ENCODE results near the gene TMTC2.

TMTC2 gene

GRCh38 chr12:82968631-82969367 is 282.1 kb downstream of the TMTC2 start:
- Histone ChIP-seq H4K8ac (ENCODE audit: low read length) (no peak overlapping the region), H3K36me3 (ENCODE audit: control insufficient read depth in 1 of 2, insufficient read depth in 2 of 2, low read depth in 1 of 2, low read length in 2 of 2) (peaks cover 0 to 2% of the 10 kb centered on the region in 2 experiments), H2BK15ac (ENCODE audit: low read depth, poor library complexity, severe bottlenecking) (no peak overlapping the region), H4K91ac (ENCODE audit: low read length) (no peak overlapping the region), H2AFZ (ENCODE audit: low read depth, low read length) (no peak overlapping the region), H2BK120ac (ENCODE audit: low read depth, low read length) (no peak overlapping the region), H3K4ac (ENCODE audit: low read depth in 1 of 2, low read length in 2 of 2) (no peak overlapping the region), H3K23ac (ENCODE audit: low read length in 2 of 2) (no peak overlapping the region), H3K18ac (ENCODE audit: low read depth in 1 of 2, low read length in 2 of 2) (no peak overlapping the region), H3K79me1 (replicated peaks; ENCODE audit: low read length, poor library complexity, severe bottlenecking) (no peaks in the 10 kb centered on the region), H3K27me3 (ENCODE audit: control insufficient read depth in 1 of 2, insufficient read depth in 1 of 2, low read length in 2 of 2) (no peaks in the 10 kb centered on the region), H2AK5ac (ENCODE audit: low read length, severe bottlenecking) (no peak overlapping the region), H3K9ac (ENCODE audit: low read length) (no peak overlapping the region), H2BK12ac (ENCODE audit: low read length in 2 of 2) (no peak overlapping the region), H3K14ac (ENCODE audit: low read length in 2 of 2) (no peak overlapping the region), H3K4me2 (ENCODE audit: low read length, poor library complexity, severe bottlenecking) (no peak overlapping the region), H3K27ac (ENCODE audit: low read length, poor library complexity, severe bottlenecking) (no peak overlapping the region), H3K4me3 (ENCODE audit: insufficient read depth in 1 of 2, low read depth in 1 of 2, low read length in 2 of 2) (no peak overlapping the region), H3K9me3 (ENCODE audit: control insufficient read depth, low read length) (no peaks in the 10 kb centered on the region), H3K4me1 (ENCODE audit: control insufficient read depth, insufficient read depth, low read depth, low read length) (no peaks in the 10 kb centered on the region), H2BK5ac (ENCODE audit: low read depth, low read length, poor library complexity, severe bottlenecking) (no peak overlapping the region)
- no peak for DNase-seq
- 90% methylated on average over 2 of the region's 3 CpGs for WGBS

GRCh38 chr12:82970614-82971013 is 283.9 kb downstream of the TMTC2 start:
- Histone ChIP-seq H2BK120ac (ENCODE audit: low read depth, low read length) (no peak overlapping the region), H2BK12ac (ENCODE audit: low read length in 2 of 2) (no peak overlapping the region), H3K23ac (ENCODE audit: low read length in 2 of 2) (no peak overlapping the region), H3K27ac (ENCODE audit: low read length, poor library complexity, severe bottlenecking) (no peak overlapping the region), H3K9ac (ENCODE audit: low read length) (no peak overlapping the region), H2BK5ac (ENCODE audit: low read depth, low read length, poor library complexity, severe bottlenecking) (no peak overlapping the region), H4K91ac (ENCODE audit: low read length) (no peak overlapping the region), H2AK5ac (ENCODE audit: low read length, severe bottlenecking) (no peak overlapping the region), H3K4me2 (ENCODE audit: low read length, poor library complexity, severe bottlenecking) (no peak overlapping the region), H3K14ac (ENCODE audit: low read length in 2 of 2) (no peak overlapping the region), H3K4ac (ENCODE audit: low read depth in 1 of 2, low read length in 2 of 2) (no peak overlapping the region), H4K8ac (ENCODE audit: low read length) (no peak overlapping the region), H3K4me1 (ENCODE audit: control insufficient read depth, insufficient read depth, low read depth, low read length) (no peaks in the 10 kb centered on the region), H2AFZ (ENCODE audit: low read depth, low read length) (no peak overlapping the region), H3K79me1 (replicated peaks; ENCODE audit: low read length, poor library complexity, severe bottlenecking) (no peaks in the 10 kb centered on the region), H3K36me3 (ENCODE audit: control insufficient read depth in 1 of 2, insufficient read depth in 2 of 2, low read depth in 1 of 2, low read length in 2 of 2) (peaks cover 0 to 3% of the 10 kb centered on the region in 2 experiments), H3K18ac (ENCODE audit: low read depth in 1 of 2, low read length in 2 of 2) (no peak overlapping the region), H3K27me3 (ENCODE audit: control insufficient read depth in 1 of 2, insufficient read depth in 1 of 2, low read length in 2 of 2) (no peaks in the 10 kb centered on the region), H3K9me3 (ENCODE audit: control insufficient read depth, low read length) (no peaks in the 10 kb centered on the region), H3K4me3 (ENCODE audit: insufficient read depth in 1 of 2, low read depth in 1 of 2, low read length in 2 of 2) (no peak overlapping the region), H2BK15ac (ENCODE audit: low read depth, poor library complexity, severe bottlenecking) (no peak overlapping the region)
- WGBS = no CpG with 5 or more reads among the region's 3 CpGs
- no peak for DNase-seq

GRCh38 chr12:82971584-82971983 is 284.9 kb downstream of the TMTC2 start:
- Histone ChIP-seq H3K36me3 (ENCODE audit: control insufficient read depth in 1 of 2, insufficient read depth in 2 of 2, low read depth in 1 of 2, low read length in 2 of 2) (peaks cover 0 to 3% of the 10 kb centered on the region in 2 experiments), H3K27ac (ENCODE audit: low read length, poor library complexity, severe bottlenecking) (no peak overlapping the region), H2AK5ac (ENCODE audit: low read length, severe bottlenecking) (no peak overlapping the region), H2AFZ (ENCODE audit: low read depth, low read length) (no peak overlapping the region), H2BK120ac (ENCODE audit: low read depth, low read length) (no peak overlapping the region), H2BK12ac (ENCODE audit: low read length in 2 of 2) (no peak overlapping the region), H3K23ac (ENCODE audit: low read length in 2 of 2) (no peak overlapping the region), H3K9me3 (ENCODE audit: control insufficient read depth, low read length) (no peaks in the 10 kb centered on the region), H4K91ac (ENCODE audit: low read length) (no peak overlapping the region), H3K14ac (ENCODE audit: low read length in 2 of 2) (no peak overlapping the region), H3K27me3 (ENCODE audit: control insufficient read depth in 1 of 2, insufficient read depth in 1 of 2, low read length in 2 of 2) (no peaks in the 10 kb centered on the region), H3K9ac (ENCODE audit: low read length) (no peak overlapping the region), H3K4me1 (ENCODE audit: control insufficient read depth, insufficient read depth, low read depth, low read length) (no peaks in the 10 kb centered on the region), H3K18ac (ENCODE audit: low read depth in 1 of 2, low read length in 2 of 2) (no peak overlapping the region), H4K8ac (ENCODE audit: low read length) (no peak overlapping the region), H2BK5ac (ENCODE audit: low read depth, low read length, poor library complexity, severe bottlenecking) (no peak overlapping the region), H3K79me1 (replicated peaks; ENCODE audit: low read length, poor library complexity, severe bottlenecking) (no peaks in the 10 kb centered on the region), H3K4me3 (ENCODE audit: insufficient read depth in 1 of 2, low read depth in 1 of 2, low read length in 2 of 2) (no peak overlapping the region), H3K4me2 (ENCODE audit: low read length, poor library complexity, severe bottlenecking) (no peak overlapping the region), H3K4ac (ENCODE audit: low read depth in 1 of 2, low read length in 2 of 2) (no peak overlapping the region), H2BK15ac (ENCODE audit: low read depth, poor library complexity, severe bottlenecking) (no peak overlapping the region)
- no CpG with 5 or more reads among the region's 4 CpGs for WGBS
- DNase-seq = no peak

DNA sequence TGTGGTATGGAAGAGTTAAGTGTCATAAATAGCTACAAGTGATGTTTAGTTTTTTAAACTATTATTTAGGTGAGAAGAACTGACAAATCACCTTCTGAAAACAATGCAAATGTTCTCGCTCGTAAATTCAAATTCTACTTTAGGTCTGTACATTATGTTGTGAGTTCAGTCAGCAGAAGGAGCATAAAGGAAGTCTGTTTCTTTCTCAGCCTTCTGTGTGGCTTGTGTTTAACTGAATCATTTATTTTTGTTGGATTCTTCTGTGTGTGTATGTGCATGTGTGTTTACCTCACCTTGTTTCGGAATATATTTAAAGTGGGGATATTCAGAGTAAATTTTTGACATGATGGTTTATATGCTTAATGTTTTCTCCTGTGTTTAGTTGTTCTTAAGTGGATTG is 285.9 kb downstream of the TMTC2 start:
- Histone ChIP-seq H3K4me3 (ENCODE audit: insufficient read depth in 1 of 2, low read depth in 1 of 2, low read length in 2 of 2) (no peak overlapping the region), H2BK12ac (ENCODE audit: low read length in 2 of 2) (no peak overlapping the region), H4K91ac (ENCODE audit: low read length) (no peak overlapping the region), H4K8ac (ENCODE audit: low read length) (no peak overlapping the region), H2BK120ac (ENCODE audit: low read depth, low read length) (no peak overlapping the region), H3K18ac (ENCODE audit: low read depth in 1 of 2, low read length in 2 of 2) (no peak overlapping the region), H3K36me3 (ENCODE audit: control insufficient read depth in 1 of 2, insufficient read depth in 2 of 2, low read depth in 1 of 2, low read length in 2 of 2) (peaks cover 0 to 3% of the 10 kb centered on the region in 2 experiments), H3K9ac (ENCODE audit: low read length) (no peak overlapping the region), H2BK15ac (ENCODE audit: low read depth, poor library complexity, severe bottlenecking) (no peak overlapping the region), H2AK5ac (ENCODE audit: low read length, severe bottlenecking) (no peak overlapping the region), H3K4me1 (ENCODE audit: control insufficient read depth, insufficient read depth, low read depth, low read length) (no peaks in the 10 kb centered on the region), H2BK5ac (ENCODE audit: low read depth, low read length, poor library complexity, severe bottlenecking) (no peak overlapping the region), H3K23ac (ENCODE audit: low read length in 2 of 2) (no peak overlapping the region), H3K27ac (ENCODE audit: low read length, poor library complexity, severe bottlenecking) (no peak overlapping the region), H3K79me1 (replicated peaks; ENCODE audit: low read length, poor library complexity, severe bottlenecking) (no peaks in the 10 kb centered on the region), H3K9me3 (ENCODE audit: control insufficient read depth, low read length) (no peaks in the 10 kb centered on the region), H3K4me2 (ENCODE audit: low read length, poor library complexity, severe bottlenecking) (no peak overlapping the region), H3K27me3 (ENCODE audit: control insufficient read depth in 1 of 2, insufficient read depth in 1 of 2, low read length in 2 of 2) (no peaks in the 10 kb centered on the region), H3K14ac (ENCODE audit: low read length in 2 of 2) (no peak overlapping the region), H3K4ac (ENCODE audit: low read depth in 1 of 2, low read length in 2 of 2) (no peak overlapping the region), H2AFZ (ENCODE audit: low read depth, low read length) (no peak overlapping the region)
- no peak for DNase-seq
- 88% methylated on average over 3 of the region's 3 CpGs for WGBS

Measured in mesenchymal stem cell (in vitro differentiated cells and primary cell).